SKM-1 (cell line): ENCODE data around the gene INO80.

Experiments used
- DNase-seq: peaks from one replicate; lab custom pipeline; 2025; ENCODE audit not compliant: unreplicated experiment; lab: John Stamatoyannopoulos, UW

Gene INO80

DNA sequence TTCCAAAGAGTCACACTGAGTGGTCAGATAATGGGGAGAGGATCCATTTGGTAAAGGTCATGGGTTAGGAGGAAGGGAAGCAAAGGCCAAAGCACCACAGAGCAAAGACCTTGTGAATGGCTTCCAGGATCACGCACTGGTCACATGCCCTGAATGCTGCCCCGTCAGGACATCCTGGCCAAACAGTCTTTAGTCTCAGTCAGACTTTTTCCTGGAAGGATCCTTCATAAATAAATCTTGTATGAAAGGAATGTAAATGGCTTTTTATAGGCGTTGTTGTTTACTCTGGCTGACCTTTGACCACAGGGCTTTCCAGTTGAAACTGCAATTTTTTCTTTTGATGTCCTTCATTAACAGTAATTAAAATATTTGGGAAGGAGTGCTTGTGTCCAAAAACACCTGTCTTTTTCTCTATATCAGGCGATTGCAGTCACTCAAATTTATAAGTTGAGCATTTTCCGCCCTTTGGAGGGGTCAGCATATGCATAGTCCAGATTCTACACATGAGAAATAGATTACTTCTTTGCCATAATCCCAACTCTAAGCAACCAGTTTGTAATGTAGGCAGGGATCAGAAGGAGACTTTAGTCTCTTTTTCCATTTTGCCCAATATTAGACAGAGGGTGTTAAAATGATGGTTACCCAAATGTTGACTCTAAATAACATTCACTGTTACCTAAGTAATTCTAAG, 114.4 kb downstream of the INO80 start:
- DNase-seq, result no peak

DNA sequence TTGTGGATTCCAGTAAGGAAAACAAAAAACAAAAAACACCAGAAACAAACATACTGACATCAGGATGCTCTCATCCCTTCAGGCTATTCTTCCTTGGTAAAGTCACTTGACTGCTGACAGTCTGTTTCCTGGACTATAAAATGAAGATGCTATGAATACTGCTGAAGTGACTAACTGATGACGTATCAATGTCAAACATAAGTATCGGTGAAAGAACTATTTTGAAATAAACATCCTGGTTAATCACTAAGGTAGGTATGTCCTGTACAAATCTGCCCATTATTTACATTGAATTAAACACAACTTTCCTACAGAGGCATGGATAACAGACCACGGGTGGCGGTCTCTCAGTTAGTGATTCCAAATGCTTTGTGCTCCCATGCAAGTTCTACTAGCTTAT, 116.9 kb downstream of the INO80 start:
- no peak for DNase-seq

DNA sequence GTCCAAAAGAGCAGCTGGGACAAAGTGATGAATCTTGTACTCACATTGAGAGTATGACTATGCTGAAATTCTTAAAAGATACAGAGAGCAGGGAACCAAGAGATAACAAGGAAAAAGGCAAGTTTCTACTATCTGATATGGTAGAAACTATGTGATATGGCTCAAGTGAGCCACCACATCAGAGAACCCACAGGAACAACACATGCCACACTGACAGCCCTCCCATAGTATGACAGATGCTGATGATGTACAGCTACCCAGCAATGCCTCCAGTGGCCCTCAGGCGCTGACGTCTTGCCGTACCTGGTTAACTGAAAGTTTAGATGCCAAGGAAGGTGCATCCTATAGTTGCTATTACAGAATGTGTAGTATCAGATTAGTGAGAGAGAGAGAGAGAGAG, 120.4 kb downstream of the INO80 start:
- no peak for DNase-seq

DNA sequence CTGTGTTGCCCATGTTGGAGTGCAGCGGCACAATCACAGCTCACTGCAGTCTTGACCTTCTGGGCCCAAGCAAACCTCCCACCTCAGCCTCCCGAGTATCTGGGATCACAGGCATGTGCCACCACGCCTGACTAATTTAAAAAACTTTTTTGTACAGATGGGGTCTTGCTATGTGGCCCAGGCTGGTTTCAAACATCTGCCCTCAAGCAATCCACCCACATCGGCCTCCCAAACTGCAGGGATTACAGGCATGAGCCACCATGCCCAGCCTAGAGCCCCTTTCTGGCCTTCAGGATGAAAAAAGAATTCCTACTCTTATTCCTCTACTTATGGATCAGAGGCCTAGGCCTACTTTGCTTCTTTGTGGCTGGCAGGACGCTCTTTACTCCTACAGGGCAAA, 123.3 kb downstream of the INO80 start:
- no peak for DNase-seq

DNA sequence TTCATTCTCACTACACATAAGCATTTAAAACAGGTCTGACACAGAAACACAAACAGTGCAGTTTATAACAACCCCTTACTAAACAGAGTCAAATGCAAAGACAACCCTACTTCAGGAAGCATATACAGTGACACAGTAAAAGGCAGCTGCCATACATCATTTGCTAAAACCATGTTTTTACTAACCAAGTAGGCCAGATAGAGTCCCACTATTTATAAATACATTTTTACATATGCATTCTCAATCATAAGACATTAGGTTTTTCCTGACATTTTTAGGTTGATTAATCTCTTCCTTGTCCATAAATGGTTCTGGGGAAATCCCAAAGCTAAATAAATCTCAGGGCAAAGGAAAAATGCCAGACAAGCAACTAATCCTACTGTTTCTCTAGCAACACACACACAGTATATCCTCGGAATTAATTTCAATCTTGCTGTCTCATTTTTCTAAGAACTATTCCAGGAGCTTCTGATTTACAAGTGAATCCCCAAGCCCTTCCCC, 123.8 kb downstream of the INO80 start:
- no peak for DNase-seq

DNA sequence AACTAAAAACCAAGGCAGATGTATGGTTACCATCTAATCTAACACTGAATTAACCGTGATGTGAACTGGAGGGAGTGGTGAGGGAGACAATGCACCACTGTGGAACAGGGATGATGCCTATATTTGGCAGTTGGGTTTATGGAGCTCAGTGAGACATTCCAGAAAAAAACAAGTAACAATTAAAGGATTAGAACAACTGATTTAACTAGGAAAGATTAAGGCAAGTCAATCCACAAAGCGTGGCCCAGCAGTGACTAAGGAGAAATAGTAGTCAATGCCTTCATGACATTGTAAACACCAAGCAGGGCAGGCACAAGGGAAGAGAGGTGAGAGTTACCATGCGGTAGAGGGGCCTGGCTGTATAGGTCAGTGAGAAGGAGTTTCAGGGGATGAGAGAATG, 124.7 kb downstream of the INO80 start:
- no peak for DNase-seq

DNA sequence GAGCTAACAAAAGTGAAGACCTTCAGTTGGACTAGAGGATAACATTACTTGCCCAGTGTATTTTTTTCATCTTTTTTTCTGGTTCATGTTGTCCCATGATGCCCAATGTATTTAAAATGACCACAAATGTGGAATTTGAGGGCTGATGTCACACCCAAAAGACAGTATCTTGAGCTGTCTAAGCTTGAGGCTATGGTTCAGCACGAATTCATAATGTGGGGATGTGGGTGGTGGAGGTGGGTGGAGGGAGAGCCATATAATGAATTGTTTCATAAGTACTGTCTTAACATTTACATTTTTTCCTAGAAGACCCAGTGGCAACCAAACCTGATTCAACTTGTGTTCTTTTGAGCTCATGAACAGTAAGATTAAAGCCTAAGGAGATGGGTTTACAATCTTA, 125.3 kb downstream of the INO80 start:
- no peak for DNase-seq

DNA sequence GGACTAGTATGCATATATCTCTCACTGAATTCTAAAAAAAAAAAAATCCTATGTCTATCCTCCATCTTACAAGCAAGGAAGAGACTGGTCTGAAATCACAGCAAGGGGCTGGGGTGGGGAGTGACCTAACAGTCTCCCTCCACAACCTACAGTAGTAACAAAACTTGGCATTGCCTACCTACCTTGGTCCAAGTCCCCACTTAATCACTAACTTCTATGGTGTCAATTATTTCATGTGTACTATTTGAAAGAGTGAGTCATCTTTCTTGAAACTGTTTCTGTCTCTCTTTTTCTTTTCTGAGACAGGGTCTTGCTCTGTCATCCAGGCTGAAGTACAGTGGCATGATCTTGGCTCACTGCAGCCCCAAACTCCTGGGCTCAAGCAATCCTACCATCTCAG, 126.0 kb downstream of the INO80 start:
- DNase-seq, result no peak

DNA sequence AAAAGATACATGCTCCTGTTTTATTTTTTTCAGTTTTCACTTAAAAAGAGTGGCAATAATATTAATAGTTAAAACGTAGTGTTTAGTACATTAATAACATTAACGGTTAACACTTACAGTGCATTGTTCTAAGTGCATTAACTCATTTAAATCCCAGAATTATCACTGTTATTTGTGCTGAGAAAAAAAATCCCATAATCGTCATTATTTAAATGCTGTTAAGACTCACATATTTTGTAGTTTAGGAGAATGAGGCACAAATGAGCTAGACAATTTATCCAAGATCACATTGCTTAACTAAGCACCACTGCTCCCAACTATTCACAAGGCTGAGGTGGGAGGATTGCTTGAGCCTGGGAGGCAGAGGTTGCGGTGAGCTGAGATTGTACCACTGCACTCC, 127.9 kb downstream of the INO80 start:
- DNase-seq, result no peak

DNA sequence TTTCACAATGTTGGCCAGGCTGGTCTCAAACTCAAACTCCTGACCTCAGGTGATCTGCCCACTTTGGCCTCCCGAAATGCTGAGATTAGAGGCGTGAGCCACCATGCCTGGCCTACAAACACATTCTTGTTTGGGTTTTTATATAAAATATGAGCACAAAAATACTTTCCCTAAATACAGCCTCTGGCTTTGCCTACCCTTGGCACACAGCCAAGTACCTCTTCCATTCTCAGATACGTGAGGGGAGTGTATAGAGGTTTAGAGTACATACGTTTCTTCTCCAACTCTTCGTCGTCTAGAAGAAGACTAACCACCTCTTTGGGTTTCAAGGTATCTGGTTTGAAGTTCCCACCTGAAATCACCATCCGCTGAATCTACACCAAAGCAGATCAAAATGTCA, 129.3 kb downstream of the INO80 start:
- DNase-seq, result no peak

DNA sequence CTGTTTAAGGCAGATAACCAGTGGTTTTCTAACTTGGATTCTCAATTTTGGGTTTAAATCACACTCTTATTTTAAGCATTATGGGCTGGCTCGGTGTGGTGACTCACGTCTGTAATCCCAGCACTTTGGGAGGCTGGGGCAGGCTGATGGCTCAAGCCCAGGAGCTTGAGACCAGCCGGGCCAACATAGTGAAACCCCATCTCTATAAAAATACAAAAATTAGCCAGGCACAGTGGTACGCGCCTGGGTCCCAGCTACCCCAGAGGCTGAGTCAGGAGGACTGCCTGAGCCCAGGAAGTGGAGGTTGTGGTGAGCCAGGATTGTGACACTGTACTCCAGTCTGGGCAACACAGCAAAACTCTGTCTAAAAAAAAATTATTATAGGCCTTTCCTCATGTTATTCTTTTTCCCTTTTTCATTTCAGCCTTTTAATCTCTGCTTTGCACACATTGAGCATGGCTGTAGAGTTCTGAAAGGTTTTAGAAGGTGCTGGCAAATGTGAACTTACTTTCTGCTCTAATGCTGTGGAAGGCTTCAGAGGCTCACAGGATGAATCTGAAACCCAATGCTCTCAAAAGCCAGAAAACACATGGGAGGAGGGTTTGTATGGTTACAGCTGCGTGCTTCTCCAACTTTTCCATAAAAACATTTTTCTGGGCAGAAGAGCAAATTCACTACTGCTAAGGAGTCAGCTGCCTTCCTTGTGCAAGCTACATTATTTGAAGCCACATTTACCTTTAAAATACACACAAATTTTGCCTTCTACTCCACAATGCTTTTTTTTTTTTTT, 130.3 kb downstream of the INO80 start:
- DNase-seq, result no peak

DNA sequence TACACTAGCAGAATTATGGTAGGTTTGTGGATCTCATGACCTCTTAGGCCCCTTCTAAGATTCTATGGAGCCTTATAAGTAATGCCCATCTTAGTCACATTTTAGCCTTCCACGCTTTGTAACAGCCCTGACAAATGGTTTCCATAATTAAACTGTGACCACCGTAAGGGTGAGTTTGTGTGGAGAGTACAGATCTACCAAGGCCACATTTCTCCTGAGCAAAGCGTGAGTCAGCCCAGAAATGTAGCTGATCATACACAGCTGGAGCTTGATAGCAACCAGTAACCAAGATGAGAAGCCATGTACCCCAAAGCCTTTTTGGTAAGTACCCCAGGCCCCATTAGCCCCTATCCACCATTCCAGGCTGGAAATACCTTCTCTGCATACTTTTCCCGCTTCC, 131.1 kb downstream of the INO80 start:
- no peak for DNase-seq

DNA sequence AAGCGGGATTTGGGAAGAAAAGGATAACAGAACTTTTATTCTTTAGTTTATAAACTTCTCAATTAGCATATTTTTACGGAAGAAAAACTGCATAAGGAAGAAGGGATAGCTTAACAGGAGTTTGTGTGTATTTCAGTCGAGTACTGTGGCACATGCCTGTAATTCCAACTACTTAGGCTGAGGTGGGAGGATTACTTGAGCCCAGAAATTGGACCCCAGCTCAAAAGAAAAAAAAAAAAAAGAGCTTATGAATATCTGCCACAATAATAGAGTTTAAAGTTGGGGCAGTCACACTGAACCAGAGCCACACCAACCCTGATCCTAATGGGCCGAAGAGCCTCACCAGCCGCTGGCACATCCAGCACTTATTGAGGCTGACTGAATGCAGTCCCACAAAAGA, 131.7 kb downstream of the INO80 start:
- DNase-seq, result no peak

DNA sequence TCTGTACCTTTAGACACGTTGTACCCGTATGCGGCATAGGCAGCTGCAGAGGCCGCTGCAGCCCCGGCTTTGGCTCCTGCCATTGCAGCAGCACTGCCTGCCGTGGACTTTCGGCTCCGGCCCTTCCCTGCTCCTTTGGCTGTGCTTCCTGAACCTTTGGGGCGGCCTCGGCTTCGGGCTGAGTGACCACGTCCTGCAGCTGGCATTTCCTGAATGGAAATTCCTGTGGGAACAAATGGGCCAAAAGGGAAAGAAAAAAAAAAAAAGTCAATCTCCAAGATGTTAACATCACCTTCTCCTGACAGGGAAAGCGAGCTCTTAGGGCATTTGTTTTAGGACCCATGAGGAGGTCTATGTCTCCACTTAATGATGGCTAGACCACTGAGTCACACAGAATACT, 133.2 kb downstream of the INO80 start:
- no peak for DNase-seq

DNA sequence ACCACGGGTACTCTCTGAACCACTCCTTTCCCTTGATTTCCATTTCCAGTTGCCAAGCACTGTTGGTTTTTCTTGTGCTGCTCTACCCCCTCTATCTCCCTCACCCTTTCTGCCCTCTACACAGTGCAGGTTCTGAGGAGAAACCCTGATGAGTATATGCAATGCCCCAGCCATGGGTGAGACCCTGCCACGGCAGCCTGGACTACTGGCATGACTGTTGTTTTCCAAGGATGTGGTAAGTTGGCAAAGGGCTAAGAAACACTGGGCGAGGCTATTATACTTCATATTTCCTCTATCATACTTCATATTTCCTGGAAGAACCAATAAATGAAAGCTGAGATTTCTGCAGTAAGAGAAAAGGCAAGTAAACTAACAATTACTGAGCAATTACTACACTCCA, 134.9 kb downstream of the INO80 start:
- no peak for DNase-seq

DNA sequence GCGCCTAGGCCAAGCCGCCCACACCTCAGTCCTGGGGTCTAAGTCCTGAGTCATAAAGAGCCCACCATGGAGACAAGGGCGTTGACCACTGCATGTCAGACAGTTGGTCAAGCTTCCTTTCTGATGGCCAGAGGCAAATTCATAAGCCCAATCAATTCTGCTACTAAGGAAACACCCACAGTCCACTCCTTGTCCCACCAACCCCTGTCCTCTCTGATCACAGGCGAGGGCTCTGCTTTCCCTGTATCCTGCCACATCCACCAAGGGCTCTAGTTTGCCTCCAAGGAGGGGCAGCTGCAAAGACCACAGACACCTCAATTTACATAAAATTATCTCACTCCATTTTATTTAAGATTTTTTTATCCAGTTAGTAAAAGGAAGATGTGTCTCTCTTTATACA, 137.5 kb downstream of the INO80 start:
- DNase-seq, result no peak

DNA sequence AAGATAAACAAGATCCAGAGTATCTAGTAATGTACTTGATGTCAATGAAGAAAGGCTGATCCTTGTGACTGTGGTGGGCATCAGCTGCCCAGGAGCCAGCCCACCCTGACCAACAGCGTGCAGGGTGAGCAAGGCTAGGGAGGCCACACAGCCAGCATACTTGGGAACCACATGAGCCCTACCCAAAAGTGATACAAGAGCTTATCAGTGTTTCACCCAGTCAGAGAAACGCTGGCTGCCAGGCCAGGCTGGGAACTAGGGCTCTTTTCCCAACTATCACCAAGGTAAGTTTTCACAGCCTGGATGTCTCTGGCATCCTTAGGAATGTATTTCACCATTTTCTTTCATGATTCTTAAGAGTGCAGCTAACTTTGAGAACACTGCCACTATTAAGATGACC, 137.9 kb downstream of the INO80 start:
- DNase-seq, result no peak

DNA sequence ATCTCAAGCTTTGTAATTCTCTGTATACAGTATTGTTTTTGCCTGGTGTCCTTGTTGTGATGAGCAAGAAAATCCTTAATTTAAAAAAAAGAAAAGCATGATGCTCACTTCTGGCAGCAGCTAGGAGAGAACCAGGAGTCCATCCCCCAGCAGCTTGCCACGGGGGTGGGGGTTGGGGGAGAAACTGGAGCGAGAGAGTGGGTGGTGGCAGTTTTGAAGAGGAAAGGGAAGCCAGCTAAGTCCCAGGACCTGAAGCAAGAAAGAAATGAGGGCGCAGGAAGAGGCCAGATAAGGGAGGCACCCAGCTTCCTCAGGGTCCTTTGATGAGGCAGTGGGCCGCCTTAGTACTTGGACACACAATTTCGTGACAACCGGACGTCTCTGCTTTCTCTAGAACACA, 139.3 kb downstream of the INO80 start:
- DNase-seq, result no peak

DNA sequence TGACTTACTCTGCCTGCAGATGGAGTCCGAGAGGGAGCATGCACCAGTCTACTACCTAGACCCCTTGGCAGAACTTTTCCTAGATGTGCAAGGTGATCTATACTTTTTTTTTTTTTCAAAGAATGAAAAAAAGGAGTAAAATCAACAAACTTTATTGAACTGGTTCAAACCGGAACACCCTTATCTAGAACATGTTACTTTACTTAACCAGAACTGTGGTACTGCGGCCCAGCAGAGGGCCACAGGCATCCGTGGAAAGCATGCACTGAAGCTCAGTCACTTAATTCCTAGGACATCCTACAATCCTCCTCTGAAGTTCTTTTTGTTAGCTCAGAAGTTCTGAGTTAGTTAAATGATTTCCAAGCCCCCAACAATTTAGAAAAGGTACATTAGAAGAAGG, 141.2 kb downstream of the INO80 start:
- no peak for DNase-seq

DNA sequence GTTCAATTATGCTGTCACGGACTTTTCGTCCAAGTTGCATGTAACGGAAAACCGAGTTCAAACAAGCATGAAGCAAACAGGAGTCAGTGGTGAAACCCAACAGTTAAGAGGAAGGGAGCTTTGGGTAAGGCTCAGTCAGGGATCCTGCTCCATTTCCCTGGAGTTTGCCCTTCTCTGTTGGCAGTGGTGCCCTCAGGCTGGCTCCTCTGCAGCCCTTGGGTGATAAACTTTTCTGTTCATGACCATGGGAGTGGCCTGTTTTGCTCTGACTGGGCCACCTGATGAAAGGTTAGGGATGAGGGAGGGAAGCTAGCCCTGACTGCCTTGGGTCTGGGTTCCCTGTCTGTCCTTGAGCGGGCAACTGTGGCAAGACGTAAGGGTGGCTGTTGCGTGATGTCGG, 146.7 kb downstream of the INO80 start:
- DNase-seq, result no peak

DNA sequence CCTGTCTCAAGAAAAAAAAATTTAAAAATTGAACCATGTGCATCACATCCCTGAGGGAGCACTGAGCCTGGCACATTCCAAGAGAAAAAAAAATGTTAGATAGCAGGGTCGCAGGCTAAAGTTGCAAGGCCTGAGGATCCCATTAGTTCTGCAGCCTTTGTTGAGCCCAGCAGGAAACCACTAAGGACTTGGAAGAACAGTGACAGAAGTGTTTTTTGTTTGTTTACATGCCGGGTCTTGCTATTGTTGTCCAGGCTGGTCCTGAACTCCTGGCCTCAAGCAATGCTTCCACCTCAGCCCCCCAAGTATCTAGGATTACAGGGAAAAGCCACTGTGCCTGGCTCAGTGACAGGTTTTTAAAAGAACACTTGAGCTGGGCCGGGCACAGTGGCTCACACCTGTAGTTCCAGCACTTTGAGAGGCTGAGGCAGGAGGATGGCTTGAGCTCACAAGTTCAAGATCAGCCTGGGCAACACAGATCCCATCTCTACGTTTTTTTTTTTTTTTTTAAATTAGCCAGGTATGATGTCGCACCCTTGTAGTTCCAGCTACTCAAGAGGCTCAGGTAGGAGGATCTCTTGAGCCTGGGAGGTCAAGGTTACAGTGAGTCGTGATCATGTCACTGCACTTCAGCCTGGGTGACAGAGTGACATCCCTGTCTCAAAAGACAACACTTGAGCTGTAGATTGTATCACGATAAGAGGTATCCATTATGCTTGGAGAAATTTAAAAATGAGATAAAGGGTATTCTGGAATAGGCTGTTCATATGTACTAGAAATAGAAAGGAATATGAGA, 147.6 kb downstream of the INO80 start:
- DNase-seq, result no peak

DNA sequence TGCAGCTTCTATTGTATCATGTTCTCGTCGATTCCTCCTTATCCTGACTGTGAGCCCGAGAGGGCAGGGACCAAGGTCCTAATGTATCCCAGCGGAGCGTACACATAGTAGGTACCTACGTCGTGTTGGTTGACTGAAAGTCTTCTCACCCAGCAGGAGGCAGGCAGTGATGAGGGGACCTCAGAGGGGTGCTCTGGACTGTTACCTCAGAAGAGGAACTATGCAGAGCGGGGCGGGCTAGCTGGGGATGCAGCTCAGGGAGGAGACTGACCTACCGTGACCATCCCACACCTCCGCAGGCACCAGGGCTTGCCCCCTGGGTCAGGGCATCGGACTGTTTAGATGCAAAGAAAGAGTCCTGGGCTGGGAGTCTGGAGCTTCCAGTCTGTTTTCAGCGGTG, 151.4 kb downstream of the INO80 start:
- no peak for DNase-seq
